H1 (cell line): Measurements from ENCODE around the gene CCDC154. TPM values are rescaled to one million over a fixed set of nuclear protein-coding genes. Genes with fewer than 3 reads are reported as not detected.

Experiments used
- EZH2 ChIP-seq: fragments of 200-600 bp; sonication (generic); IDR thresholded peaks from 2 replicates; pipeline ENCODE4 v1.7.1; 2012; ENCODE audit warnings: low read depth, mild to moderate bottlenecking, moderate library complexity, low read length, inconsistent platforms; ENCODE audit not compliant: severe bottlenecking
- JUND ChIP-seq: IDR thresholded peaks from 2 replicates; pipeline ENCODE4 v1.6.1; 2011; ENCODE audit warnings: mild to moderate bottlenecking, improper control_type of control experiment, low read length
- RXRA ChIP-seq: IDR thresholded peaks from 2 replicates; pipeline ENCODE4 v1.6.1; 2011; ENCODE audit warnings: low read depth, mild to moderate bottlenecking, low read length, moderate library complexity; ENCODE audit not compliant: insufficient read depth
- polyA plus RNA-seq, 7 experiments: library from polyadenylated mRNA; depleted of rRNA in 3 of 7; stranded (reverse) in 5 of 7; unstranded in 2 of 7; fragments of >200 nt in 5 of 7; fragments of 200-250 nt in 2 of 7; gene quantifications; 1 replicate in 5 of 7; 2 replicates in 1 of 7; 4 replicates in 1 of 7; pipeline versions ENCODE4 v1.2.1 to v1.2.3, GENCODE V29; 2011 to 2013; ENCODE audit warnings: missing spikeins in 2 of 7, mixed read lengths in 2 of 7
- total RNA-seq: library from RNA; stranded (reverse); fragmentation: NEBNext Ultra II Directional; extraction: Animal tissue kit (Norgen Biotek cat#: 25700); gene quantifications from 2 replicates; pipeline ENCODE4 v1.2.1, GENCODE V29; 2021
- TF ChIP-seq, protein P1 (sequence below): fragments of 300-600 bp; sonication (generic); IDR thresholded peaks from 2 replicates; pipeline ENCODE4 v1.7.1; 2012; ENCODE audit warnings: low read length, moderate library complexity, mild to moderate bottlenecking, inconsistent platforms; ENCODE audit not compliant: insufficient replicate concordance
- TF ChIP-seq, protein P2 (sequence below): IDR thresholded peaks from 2 replicates; pipeline ENCODE4 v1.6.1; 2011; ENCODE audit warnings: low read depth, mild to moderate bottlenecking, low read length; ENCODE audit not compliant: insufficient read depth

Gene CCDC154
- total and polyA plus RNA-seq, 2 of the 8 experiments (the other 6 are each of a cell fraction or from before 2014, with no cell fraction given) = 0.15 to 0.88 TPM

DNA sequence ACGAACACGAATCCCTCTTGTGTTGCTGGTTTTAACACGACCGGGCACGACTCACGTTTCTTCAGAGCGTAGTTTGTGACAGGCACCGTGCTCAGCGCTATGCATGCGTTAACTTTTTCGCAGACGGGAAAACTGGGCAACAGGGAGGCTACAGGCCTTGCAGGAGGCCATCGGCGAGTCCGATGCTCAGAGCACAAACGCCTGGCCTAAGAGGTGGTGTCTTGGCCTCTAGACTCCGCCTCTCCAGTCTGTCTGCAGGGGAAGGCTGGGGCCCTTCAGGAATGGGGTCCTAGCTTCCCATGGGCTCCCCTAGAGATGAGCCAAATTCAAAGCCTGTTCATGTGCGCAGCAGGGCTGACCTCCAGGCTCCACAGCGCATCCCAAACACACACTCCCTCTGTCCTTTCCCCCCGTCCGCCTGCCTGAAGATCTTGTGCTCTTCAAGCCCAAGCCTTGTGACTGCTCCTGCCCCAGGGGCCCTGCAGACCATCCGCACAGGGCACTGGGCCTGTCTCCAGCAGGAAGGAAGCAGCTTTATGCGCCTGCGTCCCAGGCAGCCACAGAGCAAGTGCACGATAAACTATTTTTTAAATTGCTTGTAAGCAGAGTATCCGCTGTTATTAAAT, 27.3 kb upstream of the CCDC154 start (continued):
- TF ChIP-seq, protein P1, sequence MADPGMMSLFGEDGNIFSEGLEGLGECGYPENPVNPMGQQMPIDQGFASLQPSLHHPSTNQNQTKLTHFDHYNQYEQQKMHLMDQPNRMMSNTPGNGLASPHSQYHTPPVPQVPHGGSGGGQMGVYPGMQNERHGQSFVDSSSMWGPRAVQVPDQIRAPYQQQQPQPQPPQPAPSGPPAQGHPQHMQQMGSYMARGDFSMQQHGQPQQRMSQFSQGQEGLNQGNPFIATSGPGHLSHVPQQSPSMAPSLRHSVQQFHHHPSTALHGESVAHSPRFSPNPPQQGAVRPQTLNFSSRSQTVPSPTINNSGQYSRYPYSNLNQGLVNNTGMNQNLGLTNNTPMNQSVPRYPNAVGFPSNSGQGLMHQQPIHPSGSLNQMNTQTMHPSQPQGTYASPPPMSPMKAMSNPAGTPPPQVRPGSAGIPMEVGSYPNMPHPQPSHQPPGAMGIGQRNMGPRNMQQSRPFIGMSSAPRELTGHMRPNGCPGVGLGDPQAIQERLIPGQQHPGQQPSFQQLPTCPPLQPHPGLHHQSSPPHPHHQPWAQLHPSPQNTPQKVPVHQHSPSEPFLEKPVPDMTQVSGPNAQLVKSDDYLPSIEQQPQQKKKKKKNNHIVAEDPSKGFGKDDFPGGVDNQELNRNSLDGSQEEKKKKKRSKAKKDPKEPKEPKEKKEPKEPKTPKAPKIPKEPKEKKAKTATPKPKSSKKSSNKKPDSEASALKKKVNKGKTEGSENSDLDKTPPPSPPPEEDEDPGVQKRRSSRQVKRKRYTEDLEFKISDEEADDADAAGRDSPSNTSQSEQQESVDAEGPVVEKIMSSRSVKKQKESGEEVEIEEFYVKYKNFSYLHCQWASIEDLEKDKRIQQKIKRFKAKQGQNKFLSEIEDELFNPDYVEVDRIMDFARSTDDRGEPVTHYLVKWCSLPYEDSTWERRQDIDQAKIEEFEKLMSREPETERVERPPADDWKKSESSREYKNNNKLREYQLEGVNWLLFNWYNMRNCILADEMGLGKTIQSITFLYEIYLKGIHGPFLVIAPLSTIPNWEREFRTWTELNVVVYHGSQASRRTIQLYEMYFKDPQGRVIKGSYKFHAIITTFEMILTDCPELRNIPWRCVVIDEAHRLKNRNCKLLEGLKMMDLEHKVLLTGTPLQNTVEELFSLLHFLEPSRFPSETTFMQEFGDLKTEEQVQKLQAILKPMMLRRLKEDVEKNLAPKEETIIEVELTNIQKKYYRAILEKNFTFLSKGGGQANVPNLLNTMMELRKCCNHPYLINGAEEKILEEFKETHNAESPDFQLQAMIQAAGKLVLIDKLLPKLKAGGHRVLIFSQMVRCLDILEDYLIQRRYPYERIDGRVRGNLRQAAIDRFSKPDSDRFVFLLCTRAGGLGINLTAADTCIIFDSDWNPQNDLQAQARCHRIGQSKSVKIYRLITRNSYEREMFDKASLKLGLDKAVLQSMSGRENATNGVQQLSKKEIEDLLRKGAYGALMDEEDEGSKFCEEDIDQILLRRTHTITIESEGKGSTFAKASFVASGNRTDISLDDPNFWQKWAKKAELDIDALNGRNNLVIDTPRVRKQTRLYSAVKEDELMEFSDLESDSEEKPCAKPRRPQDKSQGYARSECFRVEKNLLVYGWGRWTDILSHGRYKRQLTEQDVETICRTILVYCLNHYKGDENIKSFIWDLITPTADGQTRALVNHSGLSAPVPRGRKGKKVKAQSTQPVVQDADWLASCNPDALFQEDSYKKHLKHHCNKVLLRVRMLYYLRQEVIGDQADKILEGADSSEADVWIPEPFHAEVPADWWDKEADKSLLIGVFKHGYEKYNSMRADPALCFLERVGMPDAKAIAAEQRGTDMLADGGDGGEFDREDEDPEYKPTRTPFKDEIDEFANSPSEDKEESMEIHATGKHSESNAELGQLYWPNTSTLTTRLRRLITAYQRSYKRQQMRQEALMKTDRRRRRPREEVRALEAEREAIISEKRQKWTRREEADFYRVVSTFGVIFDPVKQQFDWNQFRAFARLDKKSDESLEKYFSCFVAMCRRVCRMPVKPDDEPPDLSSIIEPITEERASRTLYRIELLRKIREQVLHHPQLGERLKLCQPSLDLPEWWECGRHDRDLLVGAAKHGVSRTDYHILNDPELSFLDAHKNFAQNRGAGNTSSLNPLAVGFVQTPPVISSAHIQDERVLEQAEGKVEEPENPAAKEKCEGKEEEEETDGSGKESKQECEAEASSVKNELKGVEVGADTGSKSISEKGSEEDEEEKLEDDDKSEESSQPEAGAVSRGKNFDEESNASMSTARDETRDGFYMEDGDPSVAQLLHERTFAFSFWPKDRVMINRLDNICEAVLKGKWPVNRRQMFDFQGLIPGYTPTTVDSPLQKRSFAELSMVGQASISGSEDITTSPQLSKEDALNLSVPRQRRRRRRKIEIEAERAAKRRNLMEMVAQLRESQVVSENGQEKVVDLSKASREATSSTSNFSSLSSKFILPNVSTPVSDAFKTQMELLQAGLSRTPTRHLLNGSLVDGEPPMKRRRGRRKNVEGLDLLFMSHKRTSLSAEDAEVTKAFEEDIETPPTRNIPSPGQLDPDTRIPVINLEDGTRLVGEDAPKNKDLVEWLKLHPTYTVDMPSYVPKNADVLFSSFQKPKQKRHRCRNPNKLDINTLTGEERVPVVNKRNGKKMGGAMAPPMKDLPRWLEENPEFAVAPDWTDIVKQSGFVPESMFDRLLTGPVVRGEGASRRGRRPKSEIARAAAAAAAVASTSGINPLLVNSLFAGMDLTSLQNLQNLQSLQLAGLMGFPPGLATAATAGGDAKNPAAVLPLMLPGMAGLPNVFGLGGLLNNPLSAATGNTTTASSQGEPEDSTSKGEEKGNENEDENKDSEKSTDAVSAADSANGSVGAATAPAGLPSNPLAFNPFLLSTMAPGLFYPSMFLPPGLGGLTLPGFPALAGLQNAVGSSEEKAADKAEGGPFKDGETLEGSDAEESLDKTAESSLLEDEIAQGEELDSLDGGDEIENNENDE = no peak
- TF ChIP-seq EZH2 (no peak), RXRA (no peak), JUND (no peak)
- TF ChIP-seq, protein P2, sequence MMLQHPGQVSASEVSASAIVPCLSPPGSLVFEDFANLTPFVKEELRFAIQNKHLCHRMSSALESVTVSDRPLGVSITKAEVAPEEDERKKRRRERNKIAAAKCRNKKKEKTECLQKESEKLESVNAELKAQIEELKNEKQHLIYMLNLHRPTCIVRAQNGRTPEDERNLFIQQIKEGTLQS = no peak
